Kidney epithelial cell (primary cell): ENCODE measurements around the gene PAQR4. TPM values are rescaled to one million over a fixed set of nuclear protein-coding genes. Genes with fewer than 3 reads are reported as not detected.

Experiments
- DNase-seq: peaks from one replicate; pipeline ENCODE4 v3.0.0-alpha.2; 2010; ENCODE audit warnings: low read depth
- H3K27me3 ChIP-seq: 2 replicates; pipeline ENCODE4 v1.6.0; 2011; ENCODE audit warnings: low read length; ENCODE audit not compliant: control insufficient read depth, insufficient read depth
- H3K36me3 ChIP-seq: 2 replicates; pipeline ENCODE4 v1.5.1; 2011; ENCODE audit warnings: low read length; ENCODE audit not compliant: control insufficient read depth, insufficient read depth
- H3K4me3 ChIP-seq: 2 replicates; pipeline ENCODE4 v1.5.1; 2011; ENCODE audit warnings: low read depth, mild to moderate bottlenecking, control low read depth, low read length
- total RNA-seq: library from RNA; depleted of rRNA; stranded (reverse); fragments of >200 nt; gene quantifications from 2 replicates; pipeline ENCODE4 v1.2.3, GENCODE V29; 2015
- TF ChIP-seq, protein P1 (sequence below): IDR thresholded peaks from 2 replicates; pipeline ENCODE4 v1.5.1; 2011; ENCODE audit warnings: mild to moderate bottlenecking, moderate library complexity, low read length, control low read depth, inconsistent platforms; ENCODE audit not compliant: insufficient read depth, poor library complexity, severe bottlenecking

PAQR4 gene
- total RNA-seq, 1 donor from 2014 or later = 15.2 TPM

DNA sequence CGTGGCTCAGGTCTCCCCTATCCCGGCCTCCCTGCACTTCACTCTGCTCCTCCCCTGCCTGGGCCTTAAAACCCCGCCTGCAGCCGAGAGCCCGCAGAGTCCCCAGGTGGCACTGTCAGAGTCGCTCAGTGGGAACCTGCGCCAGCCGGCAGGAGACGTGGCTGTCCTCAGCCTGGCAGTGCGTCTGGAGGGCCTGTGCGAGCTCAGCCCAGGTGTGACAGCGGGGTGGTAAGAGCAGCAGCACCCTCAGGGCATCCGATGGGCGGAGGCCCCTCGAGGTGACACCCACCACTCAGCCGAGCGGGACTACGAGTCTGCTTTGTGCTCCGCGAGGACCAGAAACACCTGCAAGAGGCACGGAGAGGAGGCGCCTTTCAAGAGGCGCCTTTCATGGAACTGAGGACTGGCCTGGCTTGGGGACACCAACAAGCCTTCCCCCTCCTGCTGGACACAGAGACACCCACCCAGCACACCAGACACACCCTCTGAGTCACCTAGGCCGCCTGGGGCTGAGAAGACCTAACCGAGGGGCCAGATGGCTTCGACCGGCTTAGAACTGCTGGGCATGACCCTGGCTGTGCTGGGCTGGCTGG, 43.8 kb downstream of the PAQR4 start, which contains the start of gene CLDN9:
TSS of gene CLDN9 (plus strand) at position 96 of the 593 bp plus-strand sequence. CDS start at position 536, 440 bp downstream.
- no peak within 1 kb of the TSS for H3K4me3 ChIP-seq
- H3K27me3 ChIP-seq = peaks cover 12% of the 10 kb centered on the region
- H3K36me3 ChIP-seq = no peaks in the 10 kb centered on the region
- no peak for DNase-seq
- TF ChIP-seq, protein P1, sequence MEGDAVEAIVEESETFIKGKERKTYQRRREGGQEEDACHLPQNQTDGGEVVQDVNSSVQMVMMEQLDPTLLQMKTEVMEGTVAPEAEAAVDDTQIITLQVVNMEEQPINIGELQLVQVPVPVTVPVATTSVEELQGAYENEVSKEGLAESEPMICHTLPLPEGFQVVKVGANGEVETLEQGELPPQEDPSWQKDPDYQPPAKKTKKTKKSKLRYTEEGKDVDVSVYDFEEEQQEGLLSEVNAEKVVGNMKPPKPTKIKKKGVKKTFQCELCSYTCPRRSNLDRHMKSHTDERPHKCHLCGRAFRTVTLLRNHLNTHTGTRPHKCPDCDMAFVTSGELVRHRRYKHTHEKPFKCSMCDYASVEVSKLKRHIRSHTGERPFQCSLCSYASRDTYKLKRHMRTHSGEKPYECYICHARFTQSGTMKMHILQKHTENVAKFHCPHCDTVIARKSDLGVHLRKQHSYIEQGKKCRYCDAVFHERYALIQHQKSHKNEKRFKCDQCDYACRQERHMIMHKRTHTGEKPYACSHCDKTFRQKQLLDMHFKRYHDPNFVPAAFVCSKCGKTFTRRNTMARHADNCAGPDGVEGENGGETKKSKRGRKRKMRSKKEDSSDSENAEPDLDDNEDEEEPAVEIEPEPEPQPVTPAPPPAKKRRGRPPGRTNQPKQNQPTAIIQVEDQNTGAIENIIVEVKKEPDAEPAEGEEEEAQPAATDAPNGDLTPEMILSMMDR = no peak

- H3K27me3 ChIP-seq = peaks cover 12% of the 10 kb centered on the region
Measured at GRCh38 chr16:3013491-3013951, 44.4 kb downstream of the PAQR4 start.

DNA sequence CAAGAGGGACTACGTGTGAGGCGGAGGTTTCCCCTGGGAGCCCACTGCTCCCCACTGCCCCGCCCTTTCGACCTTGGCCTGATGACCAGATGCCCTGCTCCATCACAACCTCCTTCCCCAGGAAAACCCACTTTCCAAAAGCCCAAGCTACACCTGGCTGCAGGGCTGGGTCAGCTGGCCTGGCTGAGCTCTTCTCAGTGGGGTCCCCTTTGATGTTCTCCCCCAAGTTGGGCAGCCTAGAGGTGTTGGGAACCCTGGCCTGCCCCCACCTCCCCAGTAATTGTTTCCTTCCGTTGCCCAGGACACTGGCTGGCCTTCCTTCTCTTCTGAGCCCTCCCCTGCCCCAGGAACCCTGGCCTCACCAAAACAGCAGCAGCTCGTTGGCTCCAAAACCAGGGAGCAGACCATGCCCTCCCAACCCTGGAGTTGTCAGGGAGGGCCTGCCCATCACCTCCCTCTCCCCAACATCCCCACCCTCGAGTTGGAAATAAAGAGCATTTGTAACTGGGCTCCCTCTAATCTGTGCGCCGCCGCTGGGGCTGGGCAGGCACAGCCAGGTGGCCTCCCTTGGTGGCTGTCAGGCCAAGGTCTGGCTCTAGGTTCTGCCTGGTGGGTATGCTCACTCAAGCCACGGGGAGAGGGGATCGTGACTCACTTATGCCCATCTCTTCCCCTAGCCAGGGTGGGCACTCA, 45.0 kb downstream of the PAQR4 start:
- no peak for DNase-seq
- peaks cover 12% of the 10 kb centered on the region for H3K27me3 ChIP-seq
- TF ChIP-seq, protein P1 = no peak
- no peak overlapping the region for H3K4me3 ChIP-seq
- no peaks in the 10 kb centered on the region for H3K36me3 ChIP-seq

More at GRCh38 chr16:3013491-3013951, 44.4 kb downstream of the PAQR4 start:
- TF ChIP-seq, protein P1 = no peak
- no peaks in the 10 kb centered on the region for H3K36me3 ChIP-seq
- H3K4me3 ChIP-seq = no peak overlapping the region
- DNase-seq = no peak

- DNase-seq = no peak
- Histone ChIP-seq H3K36me3 (no peaks in the 10 kb centered on the region), H3K4me3 (no peak overlapping the region), H3K27me3 (peaks cover 12% of the 10 kb centered on the region)
- TF ChIP-seq, protein P1 = no peak
Measured at GRCh38 chr16:3014971-3015370, 45.8 kb downstream of the PAQR4 start.

- TF ChIP-seq, protein P1 = no peak
- DNase-seq = no peak
- no peaks in the 10 kb centered on the region for H3K36me3 ChIP-seq
- no peak overlapping the region for H3K4me3 ChIP-seq
- H3K27me3 ChIP-seq = peaks cover 12% of the 10 kb centered on the region
Measured at GRCh38 chr16:3015865-3016521, 46.8 kb downstream of the PAQR4 start.
